Activated CD8-positive, alpha-beta T cell treated with anti-CD3 and anti-CD28 coated beads for 36 hours (primary cell): ENCODE data around the gene ITGB1BP1. TPM values are rescaled to one million over a fixed set of nuclear protein-coding genes. Genes with fewer than 3 reads are reported as not detected.

Source experiments
- ATAC-seq: fragments of 200-7000 bp; cut with Tn5 transposase; one replicate; pipeline ENCODE4 v1.10.0; 2021; ENCODE audit warnings: mild to moderate bottlenecking, moderate library complexity
- CTCF ChIA-PET: fragments of 350-600 bp; sonication (Branson Sonifier 250); formaldehyde crosslinking; loops from one replicate; lab custom pipeline; 2021; ENCODE audit warnings: antibody characterized with exemption; lab: Charles Lee
- POLR2A ChIA-PET: fragments of 350-600 bp; sonication (Branson Sonifier 250); formaldehyde crosslinking; loops from one replicate; lab custom pipeline; 2021; ENCODE audit warnings: antibody characterized with exemption; lab: Charles Lee
- DNase-seq: peaks from one replicate; pipeline ENCODE4 v3.0.0-alpha.2; 2020
- H3K27ac Mint-ChIP-seq: one replicate; pipeline ENCODE4 v1.8.0; 2021; ENCODE audit warnings: mild to moderate bottlenecking, mixed read lengths
- H3K27me3 Mint-ChIP-seq: one replicate; pipeline ENCODE4 v1.8.0; 2021; ENCODE audit warnings: mixed read lengths
- H3K36me3 Mint-ChIP-seq: one replicate; pipeline ENCODE4 v1.8.0; 2021; ENCODE audit warnings: low read depth, mixed read lengths
- H3K4me1 Mint-ChIP-seq: one replicate; pipeline ENCODE4 v1.8.0; 2021; ENCODE audit warnings: low read depth, mixed read lengths
- H3K4me3 Mint-ChIP-seq: one replicate; pipeline ENCODE4 v1.8.0; 2021; ENCODE audit warnings: mild to moderate bottlenecking, moderate library complexity, mixed read lengths
- H3K9me3 Mint-ChIP-seq: one replicate; pipeline ENCODE4 v1.8.0; 2021; ENCODE audit warnings: mixed read lengths
- intact Hi-C: fragments of 100-400 bp; cut with micrococcal nuclease; formaldehyde crosslinking; loops from one replicate; pipeline ENCODE4 v1.10.0; 2022
- total RNA-seq, 2 experiments: library from RNA; stranded (reverse); gene quantifications; one replicate each; pipeline ENCODE4 v1.2.3, GENCODE V29; 2021
- TF ChIP-seq, protein P1 (sequence below): fragments of 200-600 bp; IDR thresholded peaks from one replicate; pipeline ENCODE4 v1.8.0; 2022; ENCODE audit warnings: antibody characterized with exemption, mild to moderate bottlenecking

ITGB1BP1 gene
- total RNA-seq, 2 experiments from 2014 or later = 111 to 117 TPM

- H3K27ac Mint-ChIP-seq = no peak overlapping the region
- H3K27me3 Mint-ChIP-seq = no peaks in the 10 kb centered on the region
- ChIA-PET CTCF (no interaction called here), POLR2A (no interaction called here)
- intact Hi-C loops = no loop called here
- H3K4me1 Mint-ChIP-seq = peaks cover 12% of the 10 kb centered on the region
- H3K36me3 Mint-ChIP-seq = peaks cover 20% of the 10 kb centered on the region
- H3K9me3 Mint-ChIP-seq = no peaks in the 10 kb centered on the region
- DNase-seq (no peak), ATAC-seq (no peak)
- H3K4me3 Mint-ChIP-seq = no peak overlapping the region
- TF ChIP-seq, protein P1, sequence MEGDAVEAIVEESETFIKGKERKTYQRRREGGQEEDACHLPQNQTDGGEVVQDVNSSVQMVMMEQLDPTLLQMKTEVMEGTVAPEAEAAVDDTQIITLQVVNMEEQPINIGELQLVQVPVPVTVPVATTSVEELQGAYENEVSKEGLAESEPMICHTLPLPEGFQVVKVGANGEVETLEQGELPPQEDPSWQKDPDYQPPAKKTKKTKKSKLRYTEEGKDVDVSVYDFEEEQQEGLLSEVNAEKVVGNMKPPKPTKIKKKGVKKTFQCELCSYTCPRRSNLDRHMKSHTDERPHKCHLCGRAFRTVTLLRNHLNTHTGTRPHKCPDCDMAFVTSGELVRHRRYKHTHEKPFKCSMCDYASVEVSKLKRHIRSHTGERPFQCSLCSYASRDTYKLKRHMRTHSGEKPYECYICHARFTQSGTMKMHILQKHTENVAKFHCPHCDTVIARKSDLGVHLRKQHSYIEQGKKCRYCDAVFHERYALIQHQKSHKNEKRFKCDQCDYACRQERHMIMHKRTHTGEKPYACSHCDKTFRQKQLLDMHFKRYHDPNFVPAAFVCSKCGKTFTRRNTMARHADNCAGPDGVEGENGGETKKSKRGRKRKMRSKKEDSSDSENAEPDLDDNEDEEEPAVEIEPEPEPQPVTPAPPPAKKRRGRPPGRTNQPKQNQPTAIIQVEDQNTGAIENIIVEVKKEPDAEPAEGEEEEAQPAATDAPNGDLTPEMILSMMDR = no peak
These were observed 42.9 kb upstream of the ITGB1BP1 start for GRCh38 chr2:9466147-9466683.

DNA sequence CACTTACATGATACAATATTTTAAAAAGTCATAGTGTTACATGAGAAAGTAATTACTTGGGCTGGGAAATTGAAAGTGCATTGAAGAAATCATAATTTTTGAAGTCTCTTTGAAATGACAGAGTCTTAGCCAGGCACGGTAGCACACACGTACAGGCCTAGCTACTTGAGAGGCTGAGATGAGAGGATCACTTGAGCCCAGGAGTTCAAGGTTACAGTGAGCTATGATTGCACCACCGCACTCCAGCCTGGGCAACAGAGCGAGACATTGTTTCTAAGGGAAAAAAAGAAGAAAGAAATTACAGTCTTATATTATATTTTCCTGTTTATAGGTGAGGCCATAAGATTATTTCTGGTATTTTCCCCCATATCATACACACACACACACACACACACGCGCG lies 41.8 kb upstream of the ITGB1BP1 start:
- TF ChIP-seq, protein P1 = no peak
- no peaks in the 10 kb centered on the region for H3K27me3 Mint-ChIP-seq

GRCh38 chr2:9463698-9464034 lies 40.3 kb upstream of the ITGB1BP1 start:
- Mint-ChIP-seq H3K4me3 (no peak overlapping the region), H3K4me1 (peaks cover 12% of the 10 kb centered on the region), H3K36me3 (peaks cover 24% of the 10 kb centered on the region), H3K9me3 (no peaks in the 10 kb centered on the region), H3K27me3 (no peaks in the 10 kb centered on the region), H3K27ac (peak overlapping the region; percentile 53)
- TF ChIP-seq, protein P1 = no peak
- DNase-seq (peak; percentile 54), ATAC-seq (peak; percentile 84)
- intact Hi-C loops = no loop called here
- POLR2A ChIA-PET = no interaction called here
- CTCF ChIA-PET = no interaction called here

More for the DNA sequence above, 41.8 kb upstream of the ITGB1BP1 start:
- H3K27ac Mint-ChIP-seq = no peak overlapping the region
- DNase-seq (no peak), ATAC-seq (no peak)
- peaks cover 20% of the 10 kb centered on the region for H3K36me3 Mint-ChIP-seq
- POLR2A ChIA-PET = no interaction called here
- H3K4me1 Mint-ChIP-seq = peaks cover 12% of the 10 kb centered on the region
- H3K4me3 Mint-ChIP-seq = no peak overlapping the region
- intact Hi-C loops = no loop called here
- CTCF ChIA-PET = no interaction called here
- no peaks in the 10 kb centered on the region for H3K9me3 Mint-ChIP-seq

- ChIA-PET POLR2A (no interaction called here), CTCF (no interaction called here)
- H3K9me3 Mint-ChIP-seq = no peaks in the 10 kb centered on the region
- no peak overlapping the region for H3K27ac Mint-ChIP-seq
- H3K4me1 Mint-ChIP-seq = peaks cover 12% of the 10 kb centered on the region
- no peak overlapping the region for H3K4me3 Mint-ChIP-seq
- DNase-seq (no peak), ATAC-seq (peak; percentile 39)
- TF ChIP-seq, protein P1 = no peak
- intact Hi-C loops = no loop called here
- H3K36me3 Mint-ChIP-seq = peaks cover 24% of the 10 kb centered on the region
- H3K27me3 Mint-ChIP-seq = no peaks in the 10 kb centered on the region
These were observed 39.8 kb upstream of the ITGB1BP1 start for GRCh38 chr2:9462886-9463697.

- H3K4me1 Mint-ChIP-seq = peaks cover 12% of the 10 kb centered on the region
- DNase-seq (no peak), ATAC-seq (no peak)
- ChIA-PET CTCF (no interaction called here), POLR2A (no interaction called here)
- no peak overlapping the region for H3K4me3 Mint-ChIP-seq
- no peak overlapping the region for H3K27ac Mint-ChIP-seq
- peaks cover 26% of the 10 kb centered on the region for H3K36me3 Mint-ChIP-seq
- TF ChIP-seq, protein P1 = no peak
- no peaks in the 10 kb centered on the region for H3K27me3 Mint-ChIP-seq
- intact Hi-C loops = no loop called here
- H3K9me3 Mint-ChIP-seq = no peaks in the 10 kb centered on the region
These were observed 39.0 kb upstream of the ITGB1BP1 start for GRCh38 chr2:9462313-9462712.
